PC-9 (cell line): ENCODE measurements around the gene CNGB1.

Experiments
- CTCF ChIP-seq: fragments of 200-600 bp; sonication (generic); conservative IDR thresholded peaks from 2 replicates; pipeline ENCODE4 v1.6.1; 2017; ENCODE audit warnings: mixed run types, antibody characterized with exemption, mild to moderate bottlenecking, moderate library complexity
- EZH2 ChIP-seq: fragments of 200-600 bp; sonication (generic); IDR thresholded peaks from 2 replicates; pipeline ENCODE4 v1.8.0; 2017; ENCODE audit warnings: antibody characterized with exemption, low read depth

DNA sequence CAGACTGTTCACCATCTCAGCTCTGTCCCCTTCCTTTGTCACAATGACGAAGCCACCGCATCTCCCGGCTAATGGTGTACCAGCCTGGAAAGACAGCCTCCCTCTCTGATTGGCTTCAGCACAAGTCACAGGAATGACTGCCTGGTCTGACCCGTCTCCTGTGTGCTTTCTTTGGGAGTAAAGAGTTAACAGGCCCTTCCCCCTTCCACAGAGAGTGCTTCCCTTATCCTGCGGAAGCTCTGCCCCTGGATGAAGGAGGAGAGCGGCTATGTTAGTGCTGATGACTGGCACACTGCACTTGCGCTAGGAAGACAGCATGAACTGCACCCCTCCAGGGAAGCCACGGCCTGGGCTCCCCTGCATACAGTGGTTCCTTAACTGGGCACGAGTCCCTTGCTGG, 41.6 kb upstream of the CNGB1 start:
- no peak for TF ChIP-seq CTCF
- TF ChIP-seq EZH2, result no peak
